HG02763 (cell line): ENCODE measurements around the gene HSPA4.
"Not testable (repeated sequence)": the region's sequence is repeated elsewhere in the genome, so short reads cannot be mapped to it uniquely, and the experiment has no call there.

ENCODE experiments used
- ATAC-seq: cut with Tn5 transposase; IDR thresholded peaks from one replicate; pipeline ENCODE4 v1.9.1; 2021; ENCODE audit warnings: mild to moderate bottlenecking, moderate library complexity; ENCODE audit not compliant: unreplicated experiment

The HSPA4 gene

DNA sequence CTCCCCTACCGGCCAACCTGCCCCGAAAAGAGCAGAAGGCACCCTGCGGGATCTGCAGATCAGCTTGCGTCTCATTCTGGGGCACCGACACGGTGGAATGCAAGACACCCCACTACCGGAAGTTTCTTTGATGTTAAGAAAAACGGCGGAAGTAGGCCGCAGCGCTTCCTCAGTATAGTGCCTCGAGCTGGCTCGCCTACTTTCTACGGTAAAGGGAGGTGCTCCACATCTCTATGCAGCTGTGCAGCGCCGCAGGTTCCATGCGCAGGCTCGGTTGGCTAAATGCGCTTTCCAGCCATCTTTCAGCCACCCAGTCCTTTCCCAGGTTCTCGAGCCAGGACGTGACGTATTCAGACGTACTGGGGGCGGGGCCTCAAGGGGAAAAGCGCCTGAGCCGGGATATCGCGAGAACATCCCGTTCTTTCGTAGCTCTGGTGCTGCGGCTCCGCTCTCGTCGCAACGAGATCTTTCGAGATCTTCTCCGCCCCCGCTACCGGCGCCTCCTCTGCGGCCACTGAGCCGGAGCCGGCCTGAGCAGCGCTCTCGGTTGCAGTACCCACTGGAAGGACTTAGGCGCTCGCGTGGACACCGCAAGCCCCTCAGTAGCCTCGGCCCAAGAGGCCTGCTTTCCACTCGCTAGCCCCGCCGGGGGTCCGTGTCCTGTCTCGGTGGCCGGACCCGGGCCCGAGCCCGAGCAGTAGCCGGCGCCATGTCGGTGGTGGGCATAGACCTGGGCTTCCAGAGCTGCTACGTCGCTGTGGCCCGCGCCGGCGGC, at the start of gene HSPA4:
HSPA4 (plus strand) TSS at position 472 of the 775 bp plus-strand sequence; CDS start at position 710, 238 bp downstream.
- ATAC-seq, result peak; percentile 79

DNA sequence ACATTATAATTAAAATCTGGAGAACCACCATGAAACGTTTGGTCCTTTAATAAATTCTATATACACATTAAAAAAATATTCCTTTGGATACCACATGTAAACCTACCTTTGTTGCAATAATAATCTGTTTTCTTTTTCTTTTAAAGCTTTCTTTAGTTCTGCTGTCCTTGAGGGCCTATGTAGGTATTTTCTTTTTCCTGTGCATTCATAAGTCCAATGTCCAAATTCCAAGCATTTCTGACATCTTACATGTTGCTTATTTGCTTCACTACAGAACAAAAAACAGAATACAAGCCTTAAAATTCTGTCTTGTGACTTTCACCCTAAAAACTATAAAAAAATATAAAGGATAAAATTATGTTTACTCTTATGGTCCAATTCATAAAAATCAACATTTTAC, 45.2 kb upstream of the HSPA4 start:
- no peak for ATAC-seq

DNA sequence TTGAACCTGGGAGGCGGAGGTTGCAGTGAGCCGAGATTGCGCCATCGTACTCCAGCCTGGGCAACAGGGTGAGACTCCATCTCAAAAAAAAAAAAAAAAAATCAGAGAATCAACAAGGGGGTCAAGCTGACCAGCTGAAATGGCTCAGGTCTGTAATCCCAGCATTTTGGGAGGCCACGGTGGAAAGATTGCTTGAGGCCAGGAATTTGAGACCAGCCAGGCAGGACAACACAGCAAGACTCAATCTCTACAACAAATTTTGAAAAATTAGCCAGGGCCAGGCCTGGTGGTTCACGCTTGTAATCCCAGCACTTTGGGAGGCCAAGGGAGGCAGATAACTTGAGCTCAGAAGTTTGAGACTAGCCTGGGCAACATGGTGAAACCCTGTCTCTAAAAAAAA, 43.4 kb upstream of the HSPA4 start:
- not testable (repeated sequence) for ATAC-seq

DNA sequence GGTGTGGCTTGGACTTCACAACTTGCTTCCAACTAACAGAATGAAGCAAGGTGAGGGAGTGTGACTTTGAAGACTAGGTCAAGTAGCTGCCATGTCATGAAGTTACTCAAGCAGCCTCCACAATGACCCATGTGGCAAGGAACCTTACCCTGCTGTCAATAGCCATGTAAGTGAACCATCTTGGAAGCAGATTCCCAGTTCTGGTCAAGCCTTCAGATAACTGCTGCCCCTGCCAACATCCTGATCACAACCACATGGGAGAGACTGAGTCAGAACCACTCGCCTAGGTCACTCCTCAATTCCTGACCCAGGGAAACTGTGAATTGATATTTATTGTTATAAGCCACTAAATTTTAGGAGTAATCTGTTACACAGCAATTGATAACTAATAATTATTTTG, 36.3 kb upstream of the HSPA4 start:
- ATAC-seq, result no peak

DNA sequence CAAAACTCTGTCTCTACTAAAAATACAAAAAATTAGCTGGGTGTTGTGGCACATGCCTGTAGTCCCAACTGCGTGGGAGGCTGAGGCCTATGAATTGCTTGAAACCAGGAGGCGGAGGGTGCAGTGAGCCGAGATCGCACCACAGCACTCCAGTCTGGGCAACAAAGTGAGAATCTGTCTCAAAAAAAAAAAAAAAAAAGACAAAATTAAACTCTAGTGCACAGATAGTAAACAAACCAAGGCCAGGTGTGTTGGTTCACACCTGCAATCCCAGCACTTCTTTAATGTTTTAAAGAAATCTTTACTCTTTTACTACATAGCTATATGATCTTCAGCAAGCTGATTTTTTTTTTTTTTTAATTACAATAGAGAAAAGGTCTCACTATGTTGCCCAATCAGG, 33.8 kb upstream of the HSPA4 start:
- no peak for ATAC-seq

DNA sequence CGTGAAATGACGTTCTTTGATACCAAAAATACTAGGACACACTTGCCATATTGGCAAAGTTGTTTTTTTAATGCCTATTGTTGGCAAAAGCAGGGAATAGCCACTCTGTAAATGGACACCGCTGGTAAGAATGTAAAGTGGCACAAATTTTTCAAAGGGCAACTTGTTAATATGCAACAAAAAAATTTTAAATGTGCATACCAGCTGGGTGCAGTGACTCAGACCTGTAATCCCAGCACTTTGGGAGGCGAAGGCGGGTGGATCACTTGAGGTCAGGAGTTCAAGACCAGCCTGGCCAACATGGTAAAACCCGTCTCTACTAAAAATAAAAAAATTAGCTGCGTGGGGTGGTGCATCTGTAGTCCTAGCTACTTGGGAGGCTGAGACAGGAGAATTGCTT, 32.3 kb upstream of the HSPA4 start:
- not testable (repeated sequence) for ATAC-seq

DNA sequence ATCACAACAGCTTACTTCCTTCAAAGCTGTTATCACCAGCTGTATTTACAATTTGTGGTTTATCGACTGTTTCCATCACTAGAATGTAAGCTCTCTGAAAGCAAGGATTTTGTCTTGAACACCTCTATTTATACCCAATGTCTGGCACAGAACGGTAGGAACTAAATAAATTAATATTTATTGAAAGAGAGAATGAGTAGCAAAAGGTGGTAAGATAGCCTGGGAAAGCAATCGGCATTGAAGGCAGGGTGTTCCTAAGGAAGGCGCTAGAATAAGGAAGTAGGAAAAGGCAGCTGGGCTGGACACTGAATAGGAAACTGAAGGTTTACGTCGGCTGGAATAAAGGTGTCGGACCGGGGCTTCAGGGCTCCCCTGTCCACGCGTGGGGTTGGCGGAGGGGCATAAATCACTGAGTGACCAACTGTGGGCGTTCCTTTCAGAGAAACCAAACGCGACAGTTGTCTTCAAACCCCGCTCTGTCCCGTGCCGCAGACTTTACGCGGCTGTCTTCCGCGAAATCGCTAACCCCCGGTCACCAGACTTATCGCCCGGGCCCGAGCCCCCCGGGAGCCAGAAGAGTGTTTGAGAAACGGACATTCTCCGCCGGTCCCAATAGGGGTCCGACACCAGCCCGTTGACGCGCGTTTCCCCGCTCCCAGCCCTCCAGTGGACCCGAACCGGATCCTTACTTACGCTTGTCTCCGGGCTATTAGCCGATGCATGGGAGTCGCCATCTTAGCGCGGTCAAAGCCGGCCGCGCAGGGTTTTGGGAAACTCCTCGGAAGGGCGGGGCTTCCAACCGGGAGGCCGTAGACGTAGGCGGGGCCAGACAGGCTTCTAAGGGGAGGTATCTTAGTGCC, 25.8 kb upstream of the HSPA4 start, which contains the start of gene ZCCHC10:
ZCCHC10 (minus strand) TSS at position 746 of the 860 bp plus-strand sequence; CDS start at position 734, 12 bp downstream.
- peak; percentile 96 for ATAC-seq

DNA sequence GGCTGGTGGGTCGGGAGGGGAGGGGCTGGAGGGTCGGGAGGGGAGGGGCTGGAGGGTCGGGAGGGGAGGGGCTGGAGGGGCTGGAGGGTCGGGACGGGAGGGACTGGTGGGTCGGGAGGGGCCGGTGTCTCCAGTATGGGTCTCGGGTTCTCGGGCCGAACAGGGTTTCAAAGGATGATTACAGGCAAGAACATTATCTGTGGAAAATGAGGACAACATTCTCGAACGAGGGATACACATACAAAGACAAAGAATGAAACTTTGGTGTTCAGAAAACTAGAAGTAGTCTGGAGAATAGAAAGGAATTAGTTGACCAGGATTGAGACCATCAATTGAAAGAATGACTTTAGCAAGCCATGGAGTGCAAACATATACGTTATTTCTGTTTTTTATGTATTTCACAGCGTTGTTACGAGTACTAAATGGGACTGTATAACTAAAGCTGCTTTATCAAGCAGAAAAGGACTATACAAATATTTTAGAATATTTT, 25.1 kb upstream of the HSPA4 start:
- ATAC-seq, result no peak

DNA sequence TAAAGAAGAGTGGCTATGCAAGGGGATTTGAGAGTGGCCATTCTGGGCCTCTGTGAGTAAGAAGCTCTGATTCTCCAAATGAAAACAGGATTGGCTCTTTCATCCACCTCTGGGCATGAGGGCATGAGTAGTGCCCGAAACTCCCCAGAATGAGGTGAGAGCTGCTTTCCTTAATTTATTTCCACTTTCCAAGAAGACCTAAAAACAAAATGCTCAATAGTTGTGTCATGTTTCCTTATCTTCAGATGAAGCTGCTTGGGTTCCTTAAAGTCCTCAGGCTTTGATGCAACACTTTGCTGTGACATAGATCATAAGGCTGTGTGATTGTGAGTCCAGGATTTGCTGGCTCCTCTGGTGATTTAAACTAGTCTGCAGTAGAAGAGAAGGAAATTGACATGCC, 22.4 kb upstream of the HSPA4 start:
- no peak for ATAC-seq

DNA sequence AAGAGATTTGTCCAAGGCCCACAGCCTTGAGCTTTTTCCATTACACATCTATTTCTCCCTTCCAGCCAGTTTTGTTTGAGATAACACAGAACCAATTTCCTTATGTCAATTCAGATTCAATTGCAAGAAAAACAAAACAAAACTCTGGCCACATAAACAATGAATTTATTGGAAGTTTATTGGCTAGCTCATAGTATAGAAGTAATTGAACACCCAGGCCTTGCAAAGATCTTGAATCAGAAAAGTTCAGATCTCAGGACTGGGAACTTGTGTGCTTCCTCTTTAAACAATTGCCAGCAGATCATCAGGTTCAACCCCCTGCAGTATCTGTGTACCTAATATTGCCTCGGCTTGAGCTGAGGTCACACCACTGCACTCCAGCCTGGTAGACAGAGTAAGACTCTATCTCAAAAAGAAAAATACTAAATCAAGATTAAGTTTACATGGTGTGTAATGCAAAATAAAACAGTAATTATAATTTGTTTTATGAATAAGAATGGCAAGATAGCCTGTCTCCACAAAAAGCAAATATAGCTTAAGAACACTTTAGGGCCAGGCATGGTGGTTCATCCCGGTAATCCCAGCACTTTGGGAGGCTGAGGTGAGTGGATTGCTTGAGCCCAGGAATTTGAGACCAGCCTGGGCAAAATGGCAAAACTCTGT, 21.3 kb upstream of the HSPA4 start:
- no peak for ATAC-seq

DNA sequence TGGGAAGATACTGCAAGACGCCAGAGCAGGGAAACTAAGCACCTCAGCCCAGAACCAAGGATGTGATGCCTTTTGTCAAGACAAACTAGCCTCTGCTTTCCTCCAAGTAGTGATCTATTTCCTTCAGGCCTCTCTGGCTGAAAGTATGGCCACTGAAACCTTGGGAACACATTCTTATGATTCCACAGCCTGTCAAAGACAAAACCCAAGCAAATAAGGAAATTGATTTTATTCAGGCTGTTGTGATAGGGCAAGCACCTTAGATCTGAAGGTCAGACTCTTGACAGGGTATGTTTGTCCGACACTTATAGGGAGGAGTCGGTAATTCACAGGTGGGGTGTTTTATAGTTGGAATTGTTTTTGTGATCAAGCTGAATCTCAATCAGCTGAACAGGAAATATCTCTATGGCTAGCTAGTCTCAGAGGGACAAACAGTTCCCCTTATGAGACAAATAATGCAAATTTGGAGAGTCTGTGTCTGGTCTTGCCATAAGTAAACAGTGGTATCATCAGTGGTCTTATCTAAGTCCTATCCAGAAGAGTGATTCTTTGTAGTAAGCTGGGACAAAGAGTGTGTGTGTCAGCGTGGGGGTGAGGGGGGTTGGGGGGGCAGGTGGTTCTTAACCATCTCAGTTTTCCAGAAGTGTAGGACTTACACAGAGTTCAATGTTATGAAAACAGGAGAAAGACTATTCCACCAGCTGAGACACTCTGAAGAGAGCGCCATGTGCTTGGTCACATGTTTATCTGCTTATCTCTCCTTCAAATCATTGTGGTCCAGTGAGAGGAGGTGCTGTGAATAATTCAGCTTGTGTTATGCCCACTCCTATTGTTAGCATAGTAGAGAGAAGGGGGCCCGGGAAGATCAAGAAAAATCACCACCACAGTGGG, 18.7 kb upstream of the HSPA4 start:
- no peak for ATAC-seq

DNA sequence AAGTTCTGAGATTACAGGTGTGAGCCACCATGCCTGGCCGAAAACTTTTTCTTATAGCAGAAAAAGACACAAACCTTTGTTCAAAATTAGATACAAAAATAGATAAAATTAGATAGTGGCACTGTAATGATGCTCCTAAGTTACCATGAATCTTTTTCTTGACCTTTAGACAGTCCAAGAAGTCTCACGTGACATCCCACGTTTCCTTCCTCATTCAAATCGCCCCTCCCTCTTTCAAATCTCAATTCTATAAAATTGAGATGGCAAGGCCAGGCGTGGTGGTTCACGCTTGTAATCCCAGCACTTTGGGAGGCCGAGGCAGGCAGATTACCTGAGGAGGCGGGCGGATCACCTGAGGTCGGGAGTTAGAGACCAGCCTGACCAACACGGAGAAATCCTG, 17.7 kb upstream of the HSPA4 start:
- no peak for ATAC-seq

DNA sequence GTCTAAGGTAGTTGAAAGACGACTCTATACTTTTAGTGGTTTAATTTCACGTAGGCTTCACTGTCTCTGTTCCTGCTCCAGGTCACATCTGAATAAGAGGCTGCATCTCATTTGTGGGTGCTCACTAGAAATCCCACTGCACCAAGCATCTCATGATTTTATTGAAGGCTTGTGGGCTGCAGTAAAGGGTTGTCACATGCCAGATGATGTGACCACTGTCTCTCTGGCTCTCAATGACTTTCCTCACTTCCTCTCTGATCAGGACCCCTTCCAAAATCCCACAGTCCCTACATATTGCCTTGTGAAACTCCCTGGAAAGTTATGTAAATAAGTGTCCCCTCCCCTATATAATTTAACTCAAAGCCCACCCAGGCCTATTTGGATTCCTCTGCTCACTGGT, 16.6 kb upstream of the HSPA4 start:
- no peak for ATAC-seq

DNA sequence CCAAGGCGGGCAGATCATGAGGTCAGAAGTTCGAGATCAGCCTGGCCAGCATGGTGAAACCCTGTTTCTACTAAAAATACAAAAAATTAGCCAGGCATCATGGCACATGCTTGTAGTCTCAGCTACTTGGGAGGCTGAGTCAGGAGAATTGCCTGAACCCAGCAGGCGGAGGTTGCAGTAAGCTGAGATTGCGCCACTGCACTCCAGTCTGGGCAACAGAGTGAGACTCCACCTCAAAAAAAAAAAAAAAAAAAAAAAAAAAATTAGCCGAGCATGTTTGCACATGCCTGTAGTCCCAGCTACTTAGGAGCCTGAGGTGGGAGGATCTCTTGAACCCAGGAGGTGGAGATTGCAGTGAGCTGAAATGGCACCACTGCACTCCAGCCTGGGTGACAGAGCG, 15.1 kb upstream of the HSPA4 start:
- ATAC-seq, result not testable (repeated sequence)

DNA sequence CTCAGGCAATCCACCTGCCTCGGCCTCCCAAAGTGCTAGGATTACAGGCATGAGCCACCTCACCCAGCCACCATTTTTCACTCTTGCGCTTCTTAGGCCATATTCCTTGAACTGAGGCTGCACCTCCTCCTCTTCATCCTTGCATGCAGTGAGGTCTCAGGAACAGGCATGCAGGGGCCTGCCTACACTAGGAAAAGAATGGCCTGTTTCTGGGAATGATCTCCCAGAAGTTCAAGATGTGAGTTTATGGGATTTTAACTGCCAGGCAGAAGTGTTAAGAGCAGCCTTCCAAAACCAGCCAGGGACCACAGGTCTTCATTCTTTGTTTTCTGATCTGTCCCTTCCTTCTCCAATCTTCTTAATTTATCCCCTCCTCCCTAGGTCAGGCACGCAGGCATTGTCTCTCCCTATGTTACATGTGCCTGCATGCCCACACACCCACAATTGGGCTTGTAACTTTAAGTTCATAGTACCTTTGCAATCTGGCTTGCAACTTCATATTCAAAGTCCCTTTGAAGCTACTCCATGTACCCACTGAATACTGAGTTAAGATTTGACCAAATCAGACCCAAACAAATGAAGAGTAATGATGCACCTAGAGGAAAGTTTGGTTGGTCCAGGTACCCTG, 10.5 kb upstream of the HSPA4 start:
- no peak for ATAC-seq

DNA sequence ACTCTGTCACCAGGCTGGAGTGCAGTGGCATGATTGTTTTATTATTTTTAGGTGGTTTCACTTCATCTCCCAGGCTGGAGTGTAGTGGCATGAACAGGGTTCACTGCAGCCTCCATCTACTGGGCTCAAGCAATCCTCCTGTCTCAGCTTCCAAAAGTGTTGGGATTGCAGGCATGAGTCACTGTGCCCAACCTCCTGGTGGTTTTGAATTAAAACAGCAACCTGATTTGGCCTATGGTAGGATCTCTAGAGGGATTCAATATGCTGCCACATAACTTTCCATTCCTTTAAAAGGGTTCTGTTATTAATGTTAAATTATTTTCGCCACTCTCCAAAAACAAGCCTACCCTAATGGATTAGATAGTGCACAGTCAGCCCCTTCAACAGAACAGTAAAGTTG, 9.9 kb upstream of the HSPA4 start:
- no peak for ATAC-seq

DNA sequence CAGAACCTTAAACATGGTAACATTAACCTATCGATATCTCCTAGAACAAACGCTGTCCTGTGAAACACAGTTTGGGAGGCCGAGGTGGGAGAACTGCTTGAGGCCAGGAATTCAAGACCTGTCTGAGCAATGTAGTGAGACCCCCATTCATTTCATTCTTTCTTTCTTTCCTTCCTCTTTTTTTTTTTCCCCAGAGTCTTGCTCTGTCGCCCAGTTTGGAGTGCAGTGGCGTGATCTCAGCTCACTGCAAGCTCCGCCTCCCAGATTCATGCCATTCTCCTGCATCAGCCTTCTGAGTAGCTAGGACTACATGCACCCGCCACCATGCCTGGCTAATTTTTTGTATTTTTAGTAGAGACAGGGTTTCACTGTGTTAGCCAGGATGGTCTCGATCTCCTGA, 5.3 kb upstream of the HSPA4 start:
- not testable (repeated sequence) for ATAC-seq

DNA sequence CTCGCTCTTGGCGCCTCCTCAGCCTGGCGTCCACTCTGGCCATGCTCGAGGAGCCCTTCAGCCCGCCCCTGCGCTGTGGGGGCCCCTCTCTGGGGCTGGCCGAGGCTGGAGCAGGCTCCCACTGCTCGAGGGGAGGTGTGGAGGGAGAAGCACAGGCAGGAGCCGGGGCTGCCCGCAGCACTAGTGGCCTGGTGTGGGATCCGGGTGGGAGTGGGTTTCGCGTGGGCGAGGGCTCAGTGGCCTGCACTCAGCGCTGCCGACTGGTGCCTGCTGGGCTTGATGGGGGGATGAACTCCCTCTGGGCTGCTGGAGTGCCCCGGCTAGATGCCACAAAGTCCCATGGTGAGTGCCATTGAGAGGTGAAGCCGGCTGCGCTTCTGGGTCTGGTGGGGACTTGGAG, 4.4 kb upstream of the HSPA4 start:
- no peak for ATAC-seq

DNA sequence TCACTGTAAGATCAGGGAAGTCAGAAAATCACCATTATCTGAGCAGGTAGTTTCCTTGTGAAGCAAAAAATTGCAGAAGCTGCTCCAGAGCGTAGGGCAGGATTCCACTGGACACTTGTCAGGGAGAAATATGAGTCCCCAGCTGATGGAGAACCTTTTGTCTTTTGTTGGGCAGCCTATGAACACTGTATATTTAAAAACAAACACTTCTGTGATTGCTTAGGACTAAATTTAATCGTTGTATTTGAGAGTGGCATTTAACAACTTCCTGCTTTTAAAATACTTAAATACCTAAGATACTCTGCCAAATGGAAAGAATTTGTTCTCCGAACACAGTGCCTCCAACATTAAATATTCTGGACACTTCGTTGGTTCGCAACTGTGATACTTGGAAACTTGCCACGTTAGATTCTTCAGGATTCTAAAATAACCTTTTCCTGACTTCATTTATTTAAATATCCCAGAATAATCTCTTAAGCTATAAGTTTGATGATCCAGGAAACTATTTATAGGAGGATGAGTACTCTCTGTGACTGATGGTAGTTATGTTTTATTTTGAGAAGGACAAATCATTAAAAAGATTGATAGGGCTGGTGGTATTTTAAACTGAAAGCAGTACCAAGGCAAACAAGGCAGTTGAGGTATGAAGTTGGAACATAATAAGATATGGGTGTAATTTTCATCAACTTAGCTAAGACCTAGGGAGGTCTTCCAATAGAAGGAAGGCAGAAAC, 2.7 kb upstream of the HSPA4 start:
- ATAC-seq, result no peak
